ENCODE data around the gene NFKBIB.

NFKBIB gene

DNA sequence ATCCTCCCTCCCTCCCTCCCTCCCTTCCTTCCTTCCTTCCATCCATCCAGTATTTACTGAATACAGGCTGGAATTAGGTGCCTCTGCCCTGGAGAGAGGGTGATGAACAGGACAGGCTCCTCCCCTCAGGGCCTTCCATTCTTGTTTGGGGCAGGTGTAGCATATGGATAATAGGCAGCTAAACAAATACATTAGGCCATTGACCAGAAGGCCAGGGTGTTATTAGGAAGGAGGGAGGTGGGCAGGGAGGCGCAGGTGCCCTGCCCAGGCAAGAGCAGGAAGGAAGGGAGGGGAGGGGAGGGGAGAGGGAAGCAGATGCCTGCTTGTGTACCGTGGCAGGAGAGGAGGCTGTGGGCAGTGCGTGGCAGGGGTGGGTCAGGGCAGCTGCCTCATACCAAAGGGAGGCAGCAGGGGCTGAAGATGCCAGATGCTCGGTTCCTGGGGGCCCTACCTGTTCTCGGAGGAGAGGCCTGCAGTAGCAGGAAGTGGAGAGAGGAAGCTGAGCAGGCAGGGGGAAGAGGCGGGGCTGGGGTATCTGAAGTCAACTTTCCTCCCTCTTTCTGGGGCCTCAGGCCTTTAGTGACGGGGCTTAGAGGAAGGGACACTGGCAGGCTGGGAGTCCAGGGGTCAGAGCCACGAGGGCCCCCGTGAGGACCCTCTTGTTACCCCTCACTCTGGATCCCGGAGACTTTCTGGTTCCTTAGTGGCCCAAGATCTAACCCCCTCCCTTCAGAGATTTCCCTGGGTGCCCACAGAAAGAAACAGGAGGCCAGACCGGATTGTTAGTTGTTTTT lies 21.8 kb upstream of the NFKBIB start, which contains the start of gene RINL:
Gene RINL (minus strand): TSS at position 495 of the 794 bp plus-strand sequence. CDS start 1,533 bp downstream, outside the sequence.
- no peak within 1 kb of the TSS for H3K4me3 ChIP-seq (ENCODE audit: low read depth, low read length)
- TF ChIP-seq, protein P1, sequence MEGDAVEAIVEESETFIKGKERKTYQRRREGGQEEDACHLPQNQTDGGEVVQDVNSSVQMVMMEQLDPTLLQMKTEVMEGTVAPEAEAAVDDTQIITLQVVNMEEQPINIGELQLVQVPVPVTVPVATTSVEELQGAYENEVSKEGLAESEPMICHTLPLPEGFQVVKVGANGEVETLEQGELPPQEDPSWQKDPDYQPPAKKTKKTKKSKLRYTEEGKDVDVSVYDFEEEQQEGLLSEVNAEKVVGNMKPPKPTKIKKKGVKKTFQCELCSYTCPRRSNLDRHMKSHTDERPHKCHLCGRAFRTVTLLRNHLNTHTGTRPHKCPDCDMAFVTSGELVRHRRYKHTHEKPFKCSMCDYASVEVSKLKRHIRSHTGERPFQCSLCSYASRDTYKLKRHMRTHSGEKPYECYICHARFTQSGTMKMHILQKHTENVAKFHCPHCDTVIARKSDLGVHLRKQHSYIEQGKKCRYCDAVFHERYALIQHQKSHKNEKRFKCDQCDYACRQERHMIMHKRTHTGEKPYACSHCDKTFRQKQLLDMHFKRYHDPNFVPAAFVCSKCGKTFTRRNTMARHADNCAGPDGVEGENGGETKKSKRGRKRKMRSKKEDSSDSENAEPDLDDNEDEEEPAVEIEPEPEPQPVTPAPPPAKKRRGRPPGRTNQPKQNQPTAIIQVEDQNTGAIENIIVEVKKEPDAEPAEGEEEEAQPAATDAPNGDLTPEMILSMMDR (IDR thresholded peaks at IDR 0.05; ENCODE audit: low read depth, low read length) = no peak
- in situ Hi-C loops (cut with HindIII; ENCODE audit: low sequenced_read_pairs) = no loop called here
- no peak for DNase-seq (ENCODE audit: low read depth, low spot score)

- in situ Hi-C loops (cut with HindIII; ENCODE audit: low sequenced_read_pairs) = no loop called here
- no peak overlapping the region for H3K4me3 ChIP-seq (ENCODE audit: low read depth, low read length)
- TF ChIP-seq, protein P1 (IDR thresholded peaks at IDR 0.05; ENCODE audit: low read depth, low read length) = no peak
- DNase-seq (ENCODE audit: low read depth, low spot score) = no peak
Observed at GRCh38 chr19:38878575-38879399, 21.0 kb upstream of the NFKBIB start.

DNA sequence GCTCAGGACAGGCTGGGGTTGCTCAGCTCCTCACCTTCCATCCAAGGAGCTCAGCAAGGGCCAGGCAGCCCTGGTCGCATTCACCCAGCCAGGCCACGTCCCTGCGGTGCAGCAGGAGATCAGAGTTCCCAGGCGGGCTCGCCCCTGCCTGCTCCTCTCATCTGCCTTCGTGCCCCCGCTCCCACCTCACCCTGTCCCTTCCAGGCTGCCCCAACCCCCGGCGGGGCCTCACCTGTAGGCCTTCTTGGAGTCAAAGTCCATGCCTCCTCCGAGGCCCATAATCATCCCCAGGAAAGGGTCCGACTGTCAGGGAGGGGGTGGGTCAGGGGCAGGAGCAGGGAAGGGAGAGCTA lies 20.4 kb upstream of the NFKBIB start:
- TF ChIP-seq, protein P1 (IDR thresholded peaks at IDR 0.05; ENCODE audit: low read depth, low read length) = no peak
- in situ Hi-C loops (cut with HindIII; ENCODE audit: low sequenced_read_pairs) = no loop called here
- no peak for DNase-seq (ENCODE audit: low read depth, low spot score)
- H3K4me3 ChIP-seq (ENCODE audit: low read depth, low read length) = no peak overlapping the region

- TF ChIP-seq, protein P1 (IDR thresholded peaks at IDR 0.05; ENCODE audit: low read depth, low read length) = no peak
- in situ Hi-C loops (cut with HindIII; ENCODE audit: low sequenced_read_pairs) = no loop called here
- DNase-seq (ENCODE audit: low read depth, low spot score) = no peak
- H3K4me3 ChIP-seq (ENCODE audit: low read depth, low read length) = no peak overlapping the region
Observed at GRCh38 chr19:38880076-38880881, 19.5 kb upstream of the NFKBIB start.

- TF ChIP-seq, protein P1 (IDR thresholded peaks at IDR 0.05; ENCODE audit: low read depth, low read length) = no peak
- in situ Hi-C loops (cut with HindIII; ENCODE audit: low sequenced_read_pairs) = no loop called here
- H3K4me3 ChIP-seq (ENCODE audit: low read depth, low read length) = no peak overlapping the region
- DNase-seq (ENCODE audit: low read depth, low spot score) = no peak
Observed at GRCh38 chr19:38880882-38881609, 18.7 kb upstream of the NFKBIB start.

Data from astrocyte of the spinal cord (primary cell).